Panc1 (cell line): Measurements from ENCODE around the gene PHF24.

Source experiments
- CTCF ChIP-seq: fragments of 450-650 bp; IDR thresholded peaks from 2 replicates; pipeline ENCODE4 v1.5.1; 2017; ENCODE audit warnings: mild to moderate bottlenecking
- POLR2AphosphoS5 ChIP-seq: IDR thresholded peaks from 2 replicates; pipeline ENCODE4 v1.6.1; 2012; ENCODE audit warnings: mild to moderate bottlenecking, low read depth, low read length, moderate library complexity
- REST ChIP-seq, 2 experiments: IDR thresholded peaks; 2 replicates each; pipeline ENCODE4 v1.6.1; 2011 to 2012; ENCODE audit warnings: low read depth in 2 of 2, control low read depth in 1 of 2, low read length in 1 of 2, mild to moderate bottlenecking in 1 of 2, moderate library complexity in 1 of 2; ENCODE audit not compliant: insufficient read depth in 1 of 2
- SIN3A ChIP-seq: IDR thresholded peaks from 2 replicates; pipeline ENCODE4 v1.6.1; 2012; ENCODE audit warnings: low read depth, mild to moderate bottlenecking, low read length, moderate library complexity, borderline replicate concordance; ENCODE audit not compliant: insufficient read depth
- TCF7L2 ChIP-seq: IDR thresholded peaks from 2 replicates; pipeline ENCODE4 v1.6.1; 2011; ENCODE audit warnings: mild to moderate bottlenecking, low read depth, low read length, inconsistent platforms

GRCh38 chr9:34976441-34976840, 18.4 kb downstream of the PHF24 start:
- TF ChIP-seq CTCF (no peak), POLR2AphosphoS5 (no peak), REST (IDR thresholded peaks at IDR 0.05; ENCODE audit: insufficient read depth in 1 of 2, low read depth in 2 of 2, low read length in 1 of 2) (no peak), SIN3A (no peak), TCF7L2 (no peak)
